GM15510 (cell line): ENCODE data around the gene PNISR.

ENCODE experiments used
- POLR2A ChIP-seq: IDR thresholded peaks from 3 replicates; pipeline ENCODE4 v1.6.1; 2011; ENCODE audit warnings: borderline replicate concordance; ENCODE audit not compliant: insufficient read length; ENCODE audit errors: extremely low read depth

Gene PNISR

DNA sequence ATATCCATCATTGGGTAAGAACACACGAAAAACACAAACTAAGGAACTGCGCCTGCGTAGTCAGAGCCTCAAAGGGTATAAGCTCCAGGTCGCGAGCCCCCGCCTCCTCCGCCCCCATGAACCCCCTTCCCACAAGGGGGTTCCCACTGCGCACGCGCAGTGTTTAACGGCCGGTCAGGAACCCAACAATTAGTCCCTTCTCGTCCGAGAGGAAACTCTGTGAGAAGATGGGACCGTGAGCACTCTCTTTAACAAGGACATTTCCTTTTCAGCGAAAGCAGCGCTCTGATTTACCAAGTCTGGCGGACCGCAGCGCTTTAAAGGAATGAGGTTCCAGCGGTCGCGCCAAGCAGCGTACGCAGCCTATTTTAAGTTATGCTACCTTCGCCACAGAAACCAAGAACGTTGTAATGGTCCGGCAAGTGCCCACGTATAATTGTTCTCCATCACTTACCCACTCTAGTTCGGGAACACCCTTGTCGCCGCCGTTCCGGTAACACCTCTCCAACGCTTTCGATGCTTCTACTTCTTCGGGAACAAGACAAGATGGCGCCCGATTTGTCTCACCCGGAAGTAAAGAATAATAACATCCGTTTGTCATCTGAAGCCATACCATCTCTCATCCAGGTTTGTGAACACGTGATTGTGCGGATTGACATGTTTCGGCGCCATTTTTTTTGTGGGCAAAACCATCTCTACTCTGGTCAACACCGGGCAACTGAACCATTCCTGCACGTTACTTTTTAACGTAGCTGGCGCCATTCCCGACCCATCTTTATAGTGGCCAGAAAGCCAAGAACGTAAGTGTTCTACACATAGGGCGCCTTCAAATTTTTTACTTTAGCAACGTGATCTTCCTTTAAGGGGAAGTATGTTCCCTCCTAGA, at the start of gene PNISR:
PNISR (minus strand) TSS at position 548 of the 886 bp plus-strand sequence. CDS start 10,649 bp downstream, outside the sequence.
- peak; percentile 72 for TF ChIP-seq POLR2A

DNA sequence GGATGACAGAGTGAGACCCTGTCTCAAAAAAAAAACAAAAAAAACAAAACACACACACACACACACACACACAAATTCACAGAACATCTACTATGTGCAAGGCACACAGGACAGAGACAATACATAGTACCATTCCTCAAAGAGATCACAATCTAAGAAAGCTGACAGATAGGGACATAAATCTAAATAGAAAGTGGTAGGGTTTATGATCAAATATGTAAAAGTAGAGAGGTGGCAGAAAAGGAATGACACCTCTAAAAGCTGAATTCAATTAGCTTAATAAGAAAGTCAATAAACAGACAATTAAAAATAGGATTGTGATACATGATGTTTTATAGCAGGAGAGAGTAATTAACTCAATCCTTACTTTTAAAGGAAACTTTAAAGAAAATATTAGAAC, 48.6 kb upstream of the PNISR start:
- no peak for TF ChIP-seq POLR2A

DNA sequence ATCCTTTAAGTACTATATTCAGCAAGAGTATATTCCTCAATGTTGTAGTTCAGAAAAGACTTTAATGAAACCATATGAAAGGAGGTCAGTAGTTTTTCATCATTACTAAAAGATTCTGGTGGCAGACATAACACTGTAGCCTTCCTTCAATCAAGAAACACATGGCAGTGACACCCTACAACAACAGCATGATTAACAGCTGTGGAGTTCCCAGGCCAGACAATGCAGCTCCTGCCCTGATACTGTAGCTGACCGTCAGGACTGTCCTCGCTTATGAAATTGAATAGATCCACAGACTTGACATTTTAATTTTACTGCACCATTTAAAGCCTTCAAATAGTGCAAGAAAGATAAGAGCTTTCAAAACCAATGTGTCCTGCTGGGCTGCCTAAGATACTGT, 46.5 kb upstream of the PNISR start:
- TF ChIP-seq POLR2A: no peak

DNA sequence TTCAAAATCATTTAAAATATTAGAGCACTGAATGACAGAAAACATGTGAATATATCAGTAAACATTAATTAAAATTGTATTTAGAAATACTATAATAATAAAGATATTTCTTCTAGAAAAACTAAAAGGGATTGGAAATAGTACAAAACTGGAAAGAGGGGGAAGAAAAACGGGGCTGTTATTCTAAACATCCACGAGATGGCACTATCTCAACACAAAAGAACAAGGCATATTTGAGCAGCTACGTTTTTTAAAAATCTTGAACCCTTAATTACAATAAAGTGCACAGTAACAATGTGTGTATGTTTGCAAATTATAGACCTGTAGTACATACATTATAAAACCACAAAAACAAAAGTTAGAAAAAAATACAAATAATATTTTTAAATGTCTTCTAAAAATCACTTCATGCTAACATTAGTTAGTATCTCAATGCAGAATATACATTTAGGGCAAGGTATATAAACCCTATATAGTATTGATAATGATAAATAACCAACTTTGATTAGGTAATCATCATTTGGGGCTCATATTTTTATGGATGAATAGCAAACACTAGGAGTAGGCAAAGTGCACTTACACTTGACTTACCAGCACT, 42.5 kb upstream of the PNISR start:
- TF ChIP-seq POLR2A: no peak

DNA sequence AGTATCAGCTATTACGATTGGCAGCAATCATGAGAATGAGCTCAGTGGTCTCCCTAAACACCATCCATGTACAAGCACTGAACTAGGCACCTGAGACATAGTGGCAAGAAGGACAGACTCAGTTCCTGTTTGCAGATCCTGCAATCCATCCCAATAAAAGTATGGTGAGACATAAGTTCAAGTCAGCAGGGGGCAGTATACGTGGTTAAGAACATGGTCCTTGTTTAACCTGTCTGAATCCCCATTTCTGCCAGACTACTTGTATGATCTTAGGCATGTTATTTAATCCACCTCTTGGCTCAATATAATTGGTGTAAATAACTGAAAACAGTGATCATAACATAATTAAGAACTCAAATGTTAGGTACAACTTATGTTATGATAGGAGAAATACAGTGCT, 33.2 kb upstream of the PNISR start:
- no peak for TF ChIP-seq POLR2A

GRCh38 chr6:99446076-99446475, 21.0 kb upstream of the PNISR start:
- TF ChIP-seq POLR2A: no peak

DNA sequence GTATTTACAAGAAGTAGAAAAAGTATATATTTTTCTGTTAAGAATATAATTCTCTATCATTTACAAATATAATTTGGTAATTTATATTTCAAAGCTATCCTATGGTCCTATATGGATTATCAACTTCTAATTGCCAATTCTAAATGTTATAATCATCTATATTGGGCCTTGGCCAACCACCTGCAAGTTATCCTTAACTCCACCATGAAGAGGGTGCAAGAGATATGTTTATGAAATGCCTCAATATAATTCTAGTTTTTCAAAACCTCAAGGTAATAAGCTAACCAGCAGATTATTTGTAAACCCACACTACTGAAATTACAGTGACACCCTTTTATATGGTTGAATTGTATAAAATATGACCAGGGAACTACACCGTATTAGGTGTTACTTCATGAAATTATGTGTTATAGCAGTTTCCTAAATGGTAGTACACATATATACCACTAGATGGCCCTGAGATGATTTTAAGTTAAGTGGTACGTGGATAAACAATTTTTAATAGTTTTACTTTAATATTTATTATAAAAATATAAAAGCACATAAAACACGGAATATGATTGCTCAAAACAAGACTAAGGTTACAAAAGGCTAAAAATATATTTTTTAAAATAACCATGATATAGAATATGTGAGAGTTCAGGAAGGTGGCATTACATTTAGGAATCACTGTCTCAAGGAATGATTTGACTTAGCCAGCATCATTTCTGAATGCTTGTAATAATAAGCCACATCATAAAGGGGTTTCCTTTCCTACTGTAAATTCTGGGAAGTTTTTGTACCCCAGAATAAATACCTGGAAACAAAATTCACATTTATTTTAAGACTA, 9.8 kb upstream of the PNISR start:
- no peak for TF ChIP-seq POLR2A

DNA sequence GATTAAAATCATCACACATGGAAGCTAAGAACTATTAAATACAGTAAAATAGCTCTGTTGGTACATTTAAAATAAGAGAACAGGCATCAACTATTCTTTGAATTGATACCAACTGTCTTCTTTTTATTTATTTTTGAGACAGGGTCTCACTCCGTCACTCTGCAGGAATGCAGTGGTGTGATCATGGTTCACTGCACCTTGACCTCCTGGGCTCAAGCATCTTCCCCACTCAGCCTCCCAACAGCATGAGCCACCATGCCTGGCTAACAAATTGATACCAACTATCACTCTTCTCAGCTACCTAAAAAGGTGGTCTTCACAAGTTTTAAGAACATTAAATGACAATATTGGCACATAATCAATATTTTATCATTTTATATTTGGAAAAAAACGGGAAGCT, 7.8 kb upstream of the PNISR start:
- no peak for TF ChIP-seq POLR2A

DNA sequence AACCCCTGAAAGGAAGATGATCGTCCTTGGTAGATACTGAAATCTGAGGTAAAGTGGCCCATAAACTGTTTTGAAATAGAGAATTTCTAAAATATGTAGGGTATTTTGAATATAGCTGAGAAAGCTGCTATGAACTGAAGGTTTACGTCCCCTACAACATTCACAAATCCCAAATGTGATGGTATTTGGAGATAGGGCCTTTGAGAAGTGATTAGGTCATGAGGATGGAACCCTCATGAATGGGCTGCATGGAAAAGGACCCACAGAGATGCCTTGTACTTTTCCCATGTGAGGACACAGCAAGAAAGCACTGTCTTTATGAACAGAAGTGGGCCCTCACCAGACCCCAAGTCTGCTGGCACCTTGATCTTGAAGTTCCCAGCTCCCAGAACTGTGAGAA, 6.8 kb upstream of the PNISR start:
- no peak for TF ChIP-seq POLR2A

GRCh38 chr6:99427988-99428387, 2.9 kb upstream of the PNISR start:
- no peak for TF ChIP-seq POLR2A

- TF ChIP-seq POLR2A: no peak
Observed at GRCh38 chr6:99426451-99426757, 1.3 kb upstream of the PNISR start.

GRCh38 chr6:99425647-99426450, 741 bp upstream of the PNISR start:
- no peak for TF ChIP-seq POLR2A

DNA sequence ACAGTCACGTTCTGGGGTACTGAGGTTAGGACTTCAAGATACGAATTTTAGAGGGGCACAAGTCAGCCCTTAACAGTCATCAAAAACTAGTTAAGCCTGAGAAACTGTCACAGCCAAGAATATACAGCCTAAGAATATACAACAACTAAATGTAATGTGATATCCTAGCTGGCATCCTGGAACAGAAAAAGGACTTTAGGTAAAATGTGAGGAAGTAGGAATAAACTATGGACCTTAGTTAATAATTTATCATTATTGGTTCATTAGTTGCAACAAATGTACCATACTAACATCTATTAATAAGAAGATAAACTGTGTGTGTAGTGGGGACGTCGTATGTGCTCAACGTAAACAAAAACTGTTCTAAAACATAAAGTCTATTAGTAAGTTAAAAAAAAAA, 1.1 kb downstream of the PNISR start:
- no peak for TF ChIP-seq POLR2A

GRCh38 chr6:99422912-99423311, 2.2 kb downstream of the PNISR start:
- TF ChIP-seq POLR2A: no peak
